A549 (cell line): ENCODE measurements around the gene GTF3C5. TPM values are rescaled to one million over a fixed set of nuclear protein-coding genes. Genes with fewer than 3 reads are reported as not detected.

ENCODE experiments used
- ATAC-seq, 2 experiments: fragments of 200-7000 bp in 1 of 2; fragments of >200 bp in 1 of 2; cut with Nextera tagmentation in 1 of 2; cut with Tn5 transposase in 1 of 2; 3 replicates each; pipeline versions ENCODE4 v1.8.0 to v1.9.1; 2018 to 2020; ENCODE audit warnings: mild to moderate bottlenecking in 1 of 2, moderate library complexity in 1 of 2
- CTCF ChIA-PET: fragments of 300-600 bp; sonication (Branson Sonifier 250); formaldehyde crosslinking; extraction: SDS; loops from one replicate; lab custom pipeline; 2021; ENCODE audit warnings: antibody characterized with exemption, inconsistent platforms; lab: Yijun Ruan, JAX
- POLR2A ChIA-PET: fragments of 350-600 bp; formaldehyde crosslinking; extraction: SDS; loops from one replicate; lab custom pipeline; 2021; ENCODE audit warnings: antibody characterized with exemption, inconsistent platforms; lab: Yijun Ruan, JAX
- DNase-seq, 2 experiments: peaks; one replicate each; pipeline versions ENCODE4 v3.0.0 to v3.0.0-alpha.2; 2011 to 2016; ENCODE audit warnings: low read depth in 1 of 2, low spot score in 1 of 2
- FAIRE-seq: peaks from 2 replicates; lab custom pipeline; 2011; peaks lifted over from hg19 to GRCh38; lab: Jason Lieb, UNC
- H3K27ac ChIP-seq, 2 experiments: fragments of >200 bp; sonication (Bioruptor Twin); formaldehyde crosslinking; 3 replicates each; pipeline ENCODE4 v1.5.1; 2016 to 2017
- H3K4me1 ChIP-seq: fragments of >200 bp; sonication (Bioruptor Twin); formaldehyde crosslinking; 3 replicates; pipeline ENCODE4 v1.6.1; 2016
- H3K4me2 ChIP-seq: fragments of >200 bp; sonication (Bioruptor Twin); formaldehyde crosslinking; 3 replicates; pipeline ENCODE4 v1.6.1; 2016
- H3K4me3 ChIP-seq: fragments of >200 bp; sonication (Bioruptor Twin); formaldehyde crosslinking; 3 replicates; pipeline ENCODE4 v1.5.1; 2016
- H3K9me3 ChIP-seq: fragments of >200 bp; sonication (Bioruptor Twin); formaldehyde crosslinking; 3 replicates; pipeline ENCODE4 v1.6.1; 2016
- CBX8 ChIP-seq: fragments of 200-600 bp; sonication (generic); IDR thresholded peaks from 2 replicates; pipeline ENCODE4 v1.6.1; 2016
- CHD2 ChIP-seq: fragments of 150-350 bp; IDR thresholded peaks from 2 replicates; pipeline ENCODE4 v1.6.1; 2014; ENCODE audit warnings: low read length; ENCODE audit not compliant: partially characterized antibody
- CHD4 ChIP-seq: fragments of 200-600 bp; sonication (generic); IDR thresholded peaks from 2 replicates; pipeline ENCODE4 v1.6.1; 2016; ENCODE audit warnings: antibody characterized with exemption, mild to moderate bottlenecking, borderline replicate concordance
- E2F6 ChIP-seq: IDR thresholded peaks from 2 replicates; pipeline ENCODE4 v1.6.1; 2012; ENCODE audit warnings: low read depth, borderline replicate concordance
- EHF ChIP-seq: fragments of 250-450 bp; sonication (Bioruptor Pico); IDR thresholded peaks from 2 replicates; pipeline ENCODE4 v1.5.0; 2020; ENCODE audit warnings: mild to moderate bottlenecking
- HMGXB4 ChIP-seq: fragments of 250-450 bp; sonication (Bioruptor Pico); IDR thresholded peaks from 2 replicates; pipeline ENCODE4 v1.5.0; 2021; ENCODE audit warnings: mild to moderate bottlenecking, moderate library complexity, borderline replicate concordance
- HOXA7 ChIP-seq: fragments of 250-450 bp; sonication (Bioruptor Pico); IDR thresholded peaks from 2 replicates; pipeline ENCODE4 v1.5.0; 2020; ENCODE audit warnings: mild to moderate bottlenecking, moderate library complexity
- HOXB5 ChIP-seq: fragments of 250-450 bp; sonication (Bioruptor Pico); IDR thresholded peaks from 2 replicates; pipeline ENCODE4 v1.5.0; 2020; ENCODE audit warnings: mild to moderate bottlenecking, moderate library complexity
- MAFK ChIP-seq: fragments of 450-650 bp; IDR thresholded peaks from 2 replicates; pipeline ENCODE4 v1.6.1; 2014; ENCODE audit not compliant: partially characterized antibody
- MYC ChIP-seq: IDR thresholded peaks from 2 replicates; pipeline ENCODE4 v1.6.1; 2012; ENCODE audit warnings: mild to moderate bottlenecking, inconsistent platforms, low read length, improper control_type of control experiment, borderline replicate concordance
- PBX3 ChIP-seq: IDR thresholded peaks from 2 replicates; pipeline ENCODE4 v1.6.1; 2012
- PHF8 ChIP-seq: fragments of 200-600 bp; sonication (generic); IDR thresholded peaks from 2 replicates; pipeline ENCODE4 v1.6.1; 2016; ENCODE audit warnings: low read depth, mild to moderate bottlenecking, antibody characterized with exemption, moderate library complexity, borderline replicate concordance
- RCOR1 ChIP-seq: fragments of 150-350 bp; IDR thresholded peaks from 2 replicates; pipeline ENCODE4 v1.6.1; 2014; ENCODE audit warnings: antibody characterized with exemption, low read length, low read depth
- REST ChIP-seq: fragments of 200-600 bp; sonication (generic); IDR thresholded peaks from 2 replicates; pipeline ENCODE4 v1.6.1; 2016; ENCODE audit warnings: antibody characterized with exemption, mild to moderate bottlenecking, moderate library complexity
- RFX5 ChIP-seq: fragments of 450-650 bp; IDR thresholded peaks from 2 replicates; pipeline ENCODE4 v1.7.1; 2014; ENCODE audit warnings: antibody characterized with exemption, mild to moderate bottlenecking, moderate library complexity
- USF2 ChIP-seq: fragments of 450-650 bp; IDR thresholded peaks from 2 replicates; pipeline ENCODE4 v1.6.1; 2014; ENCODE audit warnings: antibody characterized with exemption
- ZFP36 ChIP-seq: fragments of 450-650 bp; IDR thresholded peaks from 2 replicates; pipeline ENCODE4 v1.6.1; 2014; ENCODE audit warnings: borderline replicate concordance; ENCODE audit not compliant: partially characterized antibody
- WGBS: methylation state at CpG from one replicate; pipeline ENCODE4 v1.1.6; 2017; ENCODE audit errors: missing lambda C conversion rate; 5-methylcytosine and 5-hydroxymethylcytosine counted together
- polyA plus RNA-seq, 4 experiments: library from polyadenylated mRNA; depleted of rRNA in 3 of 4; stranded (reverse); fragments of >200 nt; fragmentation: RNase III in 1 of 4; extraction: RNeasy Plus Mini Kit Qiagen cat#74134 plus additional on column Dnase treatment in 1 of 4; gene quantifications; 2 replicates in 3 of 4; 3 replicates in 1 of 4; pipeline ENCODE4 v1.2.3, GENCODE V29; 2011 to 2017

The GTF3C5 gene
- polyA plus RNA-seq, 2 of the 4 experiments (the other 2 are of a cell fraction): 57.2 to 80.3 TPM

GRCh38 chr9:133049043-133049442 lies 18.2 kb downstream of the GTF3C5 start:
- TF ChIP-seq RCOR1 (no peak), CHD2 (no peak), HOXB5 (CRISPR knock-in tag) (no peak), REST (no peak), MYC (no peak), HMGXB4 (CRISPR knock-in tag) (no peak), RFX5 (no peak), USF2 (no peak), HOXA7 (CRISPR knock-in tag) (no peak), PHF8 (no peak), CBX8 (no peak), MAFK (no peak), EHF (CRISPR knock-in tag) (no peak), E2F6 (no peak), ZFP36 (no peak), PBX3 (no peak), CHD4 (no peak)
- Histone ChIP-seq H3K4me3 (no peak overlapping the region), H3K4me2 (no peak overlapping the region), H3K27ac (no peak overlapping the region), H3K9me3 (no peaks in the 10 kb centered on the region), H3K4me1 (no peaks in the 10 kb centered on the region)
- ATAC-seq (no peak), FAIRE-seq (no peak), DNase-seq (no peak)
- CTCF ChIA-PET: interaction anchor here (0.6 to 2.7 kb wide), 18 partner anchors 7 to 98 kb away, joined by 3 to 12 read pairs (median 4); no protein-coding TSS in a partner anchor
- 98% methylated on average over 12 of the region's 13 CpGs for WGBS
- POLR2A ChIA-PET: interaction anchor here (1.2 kb wide), 1 partner anchor 18 kb away, joined by 7 read pairs; the partner anchor contains the start of gene GTF3C5

GRCh38 chr9:133050142-133050541 lies 19.3 kb downstream of the GTF3C5 start:
- DNase-seq: no peak
- TF ChIP-seq CHD2: no peak
- H3K4me1 ChIP-seq: no peaks in the 10 kb centered on the region
- no peaks in the 10 kb centered on the region for H3K9me3 ChIP-seq
- no peak for ATAC-seq
- H3K4me2 ChIP-seq: no peak overlapping the region
- WGBS: 86% methylated on average over 6 of the region's 6 CpGs
- no peak overlapping the region for H3K27ac ChIP-seq
- ChIA-PET POLR2A (no interaction called here), CTCF (interaction anchor here (1.7 to 2.2 kb wide), 5 partner anchors 16 to 97 kb away, joined by 5 to 11 read pairs (median 8); no protein-coding TSS in a partner anchor)
- H3K4me3 ChIP-seq: no peak overlapping the region
- FAIRE-seq: no peak
